Loucy (cell line): ENCODE results near the gene ST6GAL2.

Source experiments
- H2AFZ ChIP-seq: fragments of 200-600 bp; sonication (generic); 2 replicates; pipeline ENCODE4 v1.6.0; 2016; ENCODE audit warnings: antibody characterized with exemption, mild to moderate bottlenecking, low read length, moderate library complexity
- H3F3A ChIP-seq: fragments of 200-600 bp; 2 replicates; pipeline ENCODE4 v1.6.0; 2016; ENCODE audit warnings: antibody characterized with exemption, low read depth, mild to moderate bottlenecking
- H3K27me3 ChIP-seq: fragments of 200-600 bp; sonication (generic); 2 replicates; pipeline ENCODE4 v1.6.1; 2014; ENCODE audit warnings: low read length, mild to moderate bottlenecking; ENCODE audit not compliant: insufficient read depth, poor library complexity, severe bottlenecking
- H3K36me3 ChIP-seq: fragments of 200-600 bp; sonication (generic); 2 replicates; pipeline ENCODE4 v1.6.1; 2016; ENCODE audit warnings: low read length; ENCODE audit not compliant: insufficient read depth
- H3K4me1 ChIP-seq: fragments of 200-600 bp; sonication (generic); 2 replicates; pipeline ENCODE4 v1.5.1; 2014; ENCODE audit warnings: low read length, mild to moderate bottlenecking; ENCODE audit not compliant: insufficient read depth, poor library complexity, severe bottlenecking
- H3K4me2 ChIP-seq: fragments of 200-600 bp; sonication (generic); 2 replicates; pipeline ENCODE4 v1.6.0; 2014; ENCODE audit warnings: antibody characterized with exemption, low read length, low read depth, mild to moderate bottlenecking; ENCODE audit not compliant: poor library complexity, severe bottlenecking
- H3K4me3 ChIP-seq: fragments of 200-600 bp; sonication (generic); 2 replicates; pipeline ENCODE4 v1.5.1; 2014; ENCODE audit warnings: low read length, mild to moderate bottlenecking, mixed read lengths; ENCODE audit not compliant: poor library complexity, severe bottlenecking
- H3K79me2 ChIP-seq: fragments of 200-600 bp; sonication (generic); 2 replicates; pipeline ENCODE4 v1.6.1; 2014; ENCODE audit warnings: low read length; ENCODE audit not compliant: insufficient read depth
- H3K9ac ChIP-seq: fragments of 200-600 bp; sonication (generic); 2 replicates; pipeline ENCODE4 v1.6.0; 2014; ENCODE audit warnings: mild to moderate bottlenecking, low read depth, low read length, moderate library complexity; ENCODE audit not compliant: poor library complexity, severe bottlenecking
- H3K9me2 ChIP-seq: fragments of 200-600 bp; sonication (generic); replicated peaks from 2 replicates; pipeline ENCODE4 v1.6.1; 2016; ENCODE audit warnings: low read depth, low read length, mixed read lengths
- H3K9me3 ChIP-seq: fragments of 200-600 bp; sonication (generic); 2 replicates; pipeline ENCODE4 v1.6.1; 2014; ENCODE audit warnings: mild to moderate bottlenecking, antibody characterized with exemption, low read length, low read depth; ENCODE audit not compliant: insufficient read depth
- H4K20me1 ChIP-seq: fragments of 200-600 bp; sonication (generic); 2 replicates; pipeline ENCODE4 v1.6.0; 2014; ENCODE audit warnings: antibody characterized with exemption, low read length, mild to moderate bottlenecking; ENCODE audit not compliant: insufficient read depth, poor library complexity, severe bottlenecking
- EZH2phosphoT487 ChIP-seq: fragments of 200-600 bp; IDR thresholded peaks from 2 replicates; pipeline ENCODE4 v1.6.1; 2018; ENCODE audit warnings: antibody characterized with exemption, mild to moderate bottlenecking, moderate library complexity, borderline replicate concordance
- TF ChIP-seq, protein P1 (sequence below): fragments of 200-600 bp; sonication (generic); conservative IDR thresholded peaks from 2 replicates; pipeline ENCODE4 v1.5.1; 2014; ENCODE audit warnings: mild to moderate bottlenecking, antibody characterized with exemption, low read length

ST6GAL2 gene

DNA sequence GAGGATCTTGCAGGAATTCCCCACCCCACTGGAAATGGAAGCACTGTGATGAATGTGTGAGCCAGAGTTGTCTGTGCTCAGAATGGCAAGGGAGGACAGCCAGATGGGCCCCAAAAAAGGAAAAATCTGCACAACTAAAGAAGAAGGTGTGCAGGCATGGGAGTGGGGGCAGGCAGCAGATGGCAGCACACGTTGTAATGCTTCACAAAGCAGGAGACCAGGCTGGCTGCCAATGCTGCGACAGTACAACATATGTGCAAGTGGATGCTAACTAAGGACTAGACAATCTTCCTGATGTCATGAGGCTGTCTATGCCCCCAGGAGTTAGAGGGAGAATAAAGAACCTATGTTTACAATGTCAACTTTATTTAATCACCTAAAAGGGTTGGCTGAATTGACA is 27.2 kb downstream of the ST6GAL2 start:
- no peaks in the 10 kb centered on the region for H3K27me3 ChIP-seq
- H3K9me3 ChIP-seq, result no peaks in the 10 kb centered on the region
- H3K4me3 ChIP-seq, result no peak overlapping the region
- H2AFZ ChIP-seq, result no peak overlapping the region
- no peaks in the 10 kb centered on the region for H3K4me1 ChIP-seq
- TF ChIP-seq, protein P1, sequence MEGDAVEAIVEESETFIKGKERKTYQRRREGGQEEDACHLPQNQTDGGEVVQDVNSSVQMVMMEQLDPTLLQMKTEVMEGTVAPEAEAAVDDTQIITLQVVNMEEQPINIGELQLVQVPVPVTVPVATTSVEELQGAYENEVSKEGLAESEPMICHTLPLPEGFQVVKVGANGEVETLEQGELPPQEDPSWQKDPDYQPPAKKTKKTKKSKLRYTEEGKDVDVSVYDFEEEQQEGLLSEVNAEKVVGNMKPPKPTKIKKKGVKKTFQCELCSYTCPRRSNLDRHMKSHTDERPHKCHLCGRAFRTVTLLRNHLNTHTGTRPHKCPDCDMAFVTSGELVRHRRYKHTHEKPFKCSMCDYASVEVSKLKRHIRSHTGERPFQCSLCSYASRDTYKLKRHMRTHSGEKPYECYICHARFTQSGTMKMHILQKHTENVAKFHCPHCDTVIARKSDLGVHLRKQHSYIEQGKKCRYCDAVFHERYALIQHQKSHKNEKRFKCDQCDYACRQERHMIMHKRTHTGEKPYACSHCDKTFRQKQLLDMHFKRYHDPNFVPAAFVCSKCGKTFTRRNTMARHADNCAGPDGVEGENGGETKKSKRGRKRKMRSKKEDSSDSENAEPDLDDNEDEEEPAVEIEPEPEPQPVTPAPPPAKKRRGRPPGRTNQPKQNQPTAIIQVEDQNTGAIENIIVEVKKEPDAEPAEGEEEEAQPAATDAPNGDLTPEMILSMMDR, result peak; percentile 28; the same call in 1 of the 2 replicates
- TF ChIP-seq EZH2phosphoT487, result no peak
- H3F3A ChIP-seq, result no peaks in the 10 kb centered on the region
- H3K9ac ChIP-seq, result no peak overlapping the region
- H3K36me3 ChIP-seq, result no peaks in the 10 kb centered on the region
- H3K9me2 ChIP-seq, result no peaks in the 10 kb centered on the region
- H4K20me1 ChIP-seq, result no peaks in the 10 kb centered on the region
- no peaks in the 10 kb centered on the region for H3K79me2 ChIP-seq
- no peak overlapping the region for H3K4me2 ChIP-seq

DNA sequence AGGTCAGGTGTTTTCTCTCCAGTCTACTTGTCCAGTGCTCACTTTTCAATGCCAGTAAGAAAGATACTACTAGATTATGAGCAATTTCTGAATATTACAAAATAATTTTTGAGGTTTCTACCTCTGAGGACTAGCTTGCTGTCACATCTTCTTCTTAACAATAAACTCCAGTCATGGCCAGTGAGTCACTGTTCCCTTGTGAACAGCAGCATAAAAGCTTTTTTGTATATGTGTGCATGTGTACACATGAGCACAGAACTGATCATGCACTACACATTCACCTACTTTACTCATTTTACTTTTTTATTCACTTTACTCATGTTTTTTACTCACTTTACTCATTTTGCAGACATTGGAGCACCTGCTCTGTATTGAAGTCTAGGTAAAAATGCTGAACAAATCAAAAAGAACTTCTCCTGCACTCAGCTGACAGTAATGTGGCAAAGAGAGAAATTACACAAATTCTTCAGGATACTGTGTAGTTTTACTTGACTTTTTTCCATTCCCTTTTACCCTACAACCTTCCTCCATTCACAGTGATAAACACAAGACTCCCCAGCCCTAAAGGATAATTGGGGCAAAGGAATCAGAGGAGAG is 28.0 kb downstream of the ST6GAL2 start:
- Histone ChIP-seq H3K4me2 (no peak overlapping the region), H3K4me3 (no peak overlapping the region), H3K9me3 (no peaks in the 10 kb centered on the region), H3K36me3 (no peaks in the 10 kb centered on the region), H3K9ac (no peak overlapping the region), H3F3A (no peaks in the 10 kb centered on the region), H2AFZ (no peak overlapping the region), H3K9me2 (no peaks in the 10 kb centered on the region), H3K79me2 (no peaks in the 10 kb centered on the region), H3K27me3 (no peaks in the 10 kb centered on the region), H3K4me1 (no peaks in the 10 kb centered on the region), H4K20me1 (no peaks in the 10 kb centered on the region)
- TF ChIP-seq, protein P1, result no peak
- TF ChIP-seq EZH2phosphoT487, result no peak

DNA sequence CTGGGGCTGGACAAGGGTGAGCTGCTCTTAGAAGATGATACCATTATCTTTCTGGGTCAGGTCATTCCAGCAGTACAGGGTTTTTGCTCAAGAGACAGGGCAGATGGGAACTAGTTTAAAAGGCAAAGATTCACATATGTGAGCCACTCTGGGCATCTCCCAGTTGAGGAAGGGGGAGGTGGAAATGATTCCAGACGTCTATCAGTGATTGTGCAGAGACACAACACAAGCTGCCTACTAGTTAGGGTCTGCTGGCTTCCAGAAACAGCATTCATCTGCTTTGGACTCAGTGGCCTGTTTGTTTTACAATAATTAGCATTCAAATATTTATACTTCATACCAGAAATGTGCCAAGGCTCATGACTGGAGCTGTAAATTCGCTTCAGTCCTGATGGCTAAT is 32.3 kb downstream of the ST6GAL2 start:
- Histone ChIP-seq H3K9ac (no peak overlapping the region), H3K9me3 (no peaks in the 10 kb centered on the region), H3K4me3 (no peak overlapping the region), H3K4me1 (no peaks in the 10 kb centered on the region), H3K36me3 (no peaks in the 10 kb centered on the region), H3K4me2 (no peak overlapping the region), H3K79me2 (no peaks in the 10 kb centered on the region), H3F3A (no peaks in the 10 kb centered on the region), H3K9me2 (no peaks in the 10 kb centered on the region), H4K20me1 (no peaks in the 10 kb centered on the region), H2AFZ (no peak overlapping the region), H3K27me3 (no peaks in the 10 kb centered on the region)
- TF ChIP-seq EZH2phosphoT487, result no peak
- TF ChIP-seq, protein P1, result no peak
